ES-I3 (cell line): ENCODE data around the gene RABGAP1L.
A peak's percentile ranks its signal among the peaks of the same experiment; 100 is the strongest.
"Not testable (repeated sequence)": the region's sequence is repeated elsewhere in the genome, so short reads cannot be mapped to it uniquely, and the experiment has no call there.

Source experiments
- H3K36me3 ChIP-seq: 2 replicates; pipeline ENCODE4 v1.6.1; 2013; ENCODE audit warnings: mild to moderate bottlenecking, low read length, control low read depth, moderate library complexity; ENCODE audit not compliant: insufficient read depth
- H3K4me1 ChIP-seq: 2 replicates; pipeline ENCODE4 v1.6.1; 2013; ENCODE audit warnings: mild to moderate bottlenecking, control low read depth, low read length; ENCODE audit not compliant: insufficient read depth
- H3K9ac ChIP-seq: 2 replicates; pipeline ENCODE4 v1.6.1; 2013; ENCODE audit warnings: low read depth, mild to moderate bottlenecking, low read length, moderate library complexity
- H3K9me3 ChIP-seq: 2 replicates; pipeline ENCODE4 v1.6.1; 2013; ENCODE audit warnings: mild to moderate bottlenecking, low read length, moderate library complexity; ENCODE audit not compliant: control insufficient read depth, insufficient read depth

The RABGAP1L gene

GRCh38 chr1:174221681-174222080, 62.4 kb downstream of the RABGAP1L start:
- H3K4me1 ChIP-seq: no peaks in the 10 kb centered on the region
- H3K9ac ChIP-seq: no peak overlapping the region
- peaks cover 5% of the 10 kb centered on the region; the same call in 1 of the 2 replicates for H3K36me3 ChIP-seq
- peaks cover 5% of the 10 kb centered on the region; the same call in 1 of the 2 replicates for H3K9me3 ChIP-seq

- H3K9ac ChIP-seq: no peak overlapping the region
- H3K36me3 ChIP-seq: peaks cover 5% of the 10 kb centered on the region; the same call in 1 of the 2 replicates
- H3K9me3 ChIP-seq: peaks cover 5% of the 10 kb centered on the region; the same call in 1 of the 2 replicates
- H3K4me1 ChIP-seq: no peaks in the 10 kb centered on the region
Observed at GRCh38 chr1:174222166-174222949, 63.0 kb downstream of the RABGAP1L start.

GRCh38 chr1:174224641-174225040, 65.3 kb downstream of the RABGAP1L start:
- H3K9me3 ChIP-seq: peaks cover 5% of the 10 kb centered on the region; the same call in 1 of the 2 replicates
- no peak overlapping the region for H3K9ac ChIP-seq
- H3K36me3 ChIP-seq: peaks cover 5% of the 10 kb centered on the region; the same call in 1 of the 2 replicates
- H3K4me1 ChIP-seq: no peaks in the 10 kb centered on the region

- H3K4me1 ChIP-seq: no peaks in the 10 kb centered on the region
- peaks cover 5% of the 10 kb centered on the region; the same call in 1 of the 2 replicates for H3K9me3 ChIP-seq
- H3K36me3 ChIP-seq: peaks cover 5% of the 10 kb centered on the region; the same call in 1 of the 2 replicates
- H3K9ac ChIP-seq: no peak overlapping the region
Observed at GRCh38 chr1:174225499-174226204, 66.3 kb downstream of the RABGAP1L start.

- no peaks in the 10 kb centered on the region for H3K9me3 ChIP-seq
- H3K9ac ChIP-seq: no peak overlapping the region
- no peaks in the 10 kb centered on the region for H3K36me3 ChIP-seq
- H3K4me1 ChIP-seq: no peaks in the 10 kb centered on the region
Observed at GRCh38 chr1:174230399-174230798, 71.1 kb downstream of the RABGAP1L start.

GRCh38 chr1:174232761-174233160, 73.4 kb downstream of the RABGAP1L start:
- no peaks in the 10 kb centered on the region for H3K4me1 ChIP-seq
- no peaks in the 10 kb centered on the region for H3K9me3 ChIP-seq
- H3K36me3 ChIP-seq: no peaks in the 10 kb centered on the region
- no peak overlapping the region for H3K9ac ChIP-seq

GRCh38 chr1:174238845-174239501, 79.7 kb downstream of the RABGAP1L start:
- not testable (repeated sequence) for H3K9me3 ChIP-seq, H3K36me3 ChIP-seq, H3K4me1 ChIP-seq
- H3K9ac ChIP-seq: peak overlapping the region; percentile 61

GRCh38 chr1:174239541-174239940, 80.2 kb downstream of the RABGAP1L start:
- H3K36me3 ChIP-seq: no peaks in the 10 kb centered on the region; the same call in 1 of the 2 replicates

GRCh38 chr1:174242856-174243255, 83.5 kb downstream of the RABGAP1L start:
- H3K9ac ChIP-seq: no peak overlapping the region
- no peaks in the 10 kb centered on the region; the same call in 1 of the 2 replicates for H3K36me3 ChIP-seq
- 0 out of 2 replicates have a peak, but pooled peaks cover 4% of the 10 kb centered on the region for H3K4me1 ChIP-seq
- H3K9me3 ChIP-seq: no peaks in the 10 kb centered on the region

More at GRCh38 chr1:174239541-174239940, 80.2 kb downstream of the RABGAP1L start:
- no peaks in the 10 kb centered on the region for H3K9me3 ChIP-seq
- H3K9ac ChIP-seq: peak overlapping the region; percentile 61
- H3K4me1 ChIP-seq: 0 out of 2 replicates have a peak, but pooled peaks cover 4% of the 10 kb centered on the region

GRCh38 chr1:174243451-174244000, 84.2 kb downstream of the RABGAP1L start:
- H3K4me1 ChIP-seq: 0 out of 2 replicates have a peak, but pooled peaks cover 4% of the 10 kb centered on the region
- H3K9ac ChIP-seq: no peak overlapping the region
- no peaks in the 10 kb centered on the region for H3K9me3 ChIP-seq
- no peaks in the 10 kb centered on the region; the same call in 1 of the 2 replicates for H3K36me3 ChIP-seq

- no peak overlapping the region for H3K9ac ChIP-seq
- H3K4me1 ChIP-seq: 0 out of 2 replicates have a peak, but pooled peaks cover 4% of the 10 kb centered on the region
- no peaks in the 10 kb centered on the region for H3K9me3 ChIP-seq
- H3K36me3 ChIP-seq: no peaks in the 10 kb centered on the region; the same call in 1 of the 2 replicates
Observed at GRCh38 chr1:174244017-174244416, 84.7 kb downstream of the RABGAP1L start.

- Histone ChIP-seq H3K4me1 (no peaks in the 10 kb centered on the region), H3K9me3 (no peaks in the 10 kb centered on the region), H3K36me3 (no peaks in the 10 kb centered on the region; the same call in 1 of the 2 replicates), H3K9ac (no peak overlapping the region)
Observed at GRCh38 chr1:174247472-174247871, 88.2 kb downstream of the RABGAP1L start.

- Histone ChIP-seq H3K9ac (no peak overlapping the region), H3K4me1 (no peaks in the 10 kb centered on the region), H3K9me3 (no peaks in the 10 kb centered on the region), H3K36me3 (no peaks in the 10 kb centered on the region; the same call in 1 of the 2 replicates)
Observed at GRCh38 chr1:174248041-174248440, 88.7 kb downstream of the RABGAP1L start.

- H3K9ac ChIP-seq, H3K36me3 ChIP-seq, H3K4me1 ChIP-seq, H3K9me3 ChIP-seq: not testable (repeated sequence)
Observed at GRCh38 chr1:174256386-174256785, 97.1 kb downstream of the RABGAP1L start.
